IPS DF 6.9 (cell line): ENCODE measurements around the gene POLR3B.

Source experiments
- DNase-seq: peaks from one replicate; pipeline ENCODE4 v3.0.0-alpha.2; 2013; ENCODE audit warnings: low read depth, low spot score
- H3K27ac ChIP-seq: one replicate; pipeline ENCODE4 v1.5.1; 2013; ENCODE audit warnings: low read length, control low read depth
- H3K27me3 ChIP-seq: 2 replicates; pipeline ENCODE4 v1.6.1; 2013; ENCODE audit warnings: mild to moderate bottlenecking, low read length; ENCODE audit not compliant: control insufficient read depth, insufficient read depth
- H3K36me3 ChIP-seq: 2 replicates; pipeline ENCODE4 v1.6.1; 2013; ENCODE audit warnings: low read length; ENCODE audit not compliant: control insufficient read depth, insufficient read depth
- H3K4me1 ChIP-seq: 2 replicates; pipeline ENCODE4 v1.6.1; 2013; ENCODE audit warnings: low read length; ENCODE audit not compliant: control insufficient read depth, insufficient read depth
- H3K4me3 ChIP-seq: 2 replicates; pipeline ENCODE4 v1.5.1; 2013; ENCODE audit warnings: mild to moderate bottlenecking, low read length
- H3K9me3 ChIP-seq: 2 replicates; pipeline ENCODE4 v1.6.1; 2013; ENCODE audit warnings: low read length, inconsistent platforms; ENCODE audit not compliant: control insufficient read depth, insufficient read depth
- WGBS: extraction: QIAGEN DNeasy Blood & Tissue Kit; methylation state at CpG from one replicate; pipeline ENCODE4 v1.1.7; 2013; ENCODE audit warnings: mixed read lengths, missing lambda C conversion rate; ENCODE audit not compliant: insufficient read length, insufficient coverage; 5-methylcytosine and 5-hydroxymethylcytosine counted together

The POLR3B gene

DNA sequence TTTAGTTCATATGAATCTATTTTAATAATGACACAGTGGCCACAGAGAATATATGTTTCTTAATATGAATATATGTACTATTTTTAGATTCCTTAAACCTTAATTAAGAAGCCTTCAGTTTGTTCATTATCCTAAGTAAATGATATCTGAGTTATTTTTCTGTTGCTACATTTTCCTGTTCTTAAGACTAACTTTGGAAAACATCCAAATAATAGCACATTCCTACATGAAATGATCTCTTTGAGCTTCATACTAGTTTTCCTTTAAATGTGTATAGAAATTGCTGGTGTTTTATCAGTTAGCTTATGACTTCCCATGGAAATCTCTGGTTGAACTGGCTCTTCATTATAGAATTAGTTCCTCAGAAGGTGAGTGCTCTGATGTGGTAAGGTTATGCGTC, 72.1 kb downstream of the POLR3B start:
- Histone ChIP-seq H3K9me3 (no peaks in the 10 kb centered on the region), H3K36me3 (no peaks in the 10 kb centered on the region), H3K27ac (no peak overlapping the region), H3K4me3 (no peak overlapping the region), H3K27me3 (no peaks in the 10 kb centered on the region), H3K4me1 (no peaks in the 10 kb centered on the region)
- DNase-seq: no peak
- no CpG with 5 or more reads among the region's 1 CpG for WGBS

DNA sequence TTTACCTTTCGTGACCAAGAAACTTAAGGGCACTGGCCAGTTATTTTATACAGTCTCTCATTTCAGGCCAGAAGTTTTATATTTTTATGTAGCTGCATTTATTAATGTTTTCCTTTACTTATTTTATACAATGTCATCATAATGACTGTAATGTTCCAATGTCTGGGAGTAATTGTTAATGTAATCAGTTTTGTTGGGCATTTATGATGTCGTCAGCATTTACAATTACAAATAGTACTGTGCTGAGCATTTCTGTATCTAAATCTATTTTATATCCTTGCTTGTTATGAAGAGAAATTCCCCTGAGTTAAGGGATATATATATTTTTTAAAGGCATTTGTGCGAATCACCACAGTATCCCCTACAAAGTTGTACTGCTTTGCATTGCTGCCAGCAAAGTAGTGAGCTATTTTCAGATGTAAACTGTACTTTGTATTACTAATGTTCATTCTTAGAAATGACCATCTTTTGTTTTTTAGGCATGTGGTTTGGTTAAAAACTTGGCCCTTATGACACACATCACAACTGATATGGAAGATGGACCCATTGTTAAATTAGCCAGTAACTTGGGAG, 74.4 kb downstream of the POLR3B start:
- Histone ChIP-seq H3K4me3 (no peak overlapping the region), H3K36me3 (no peaks in the 10 kb centered on the region), H3K27ac (no peak overlapping the region), H3K27me3 (no peaks in the 10 kb centered on the region), H3K4me1 (no peaks in the 10 kb centered on the region), H3K9me3 (no peaks in the 10 kb centered on the region)
- no CpG with 5 or more reads among the region's 3 CpGs for WGBS
- no peak for DNase-seq

DNA sequence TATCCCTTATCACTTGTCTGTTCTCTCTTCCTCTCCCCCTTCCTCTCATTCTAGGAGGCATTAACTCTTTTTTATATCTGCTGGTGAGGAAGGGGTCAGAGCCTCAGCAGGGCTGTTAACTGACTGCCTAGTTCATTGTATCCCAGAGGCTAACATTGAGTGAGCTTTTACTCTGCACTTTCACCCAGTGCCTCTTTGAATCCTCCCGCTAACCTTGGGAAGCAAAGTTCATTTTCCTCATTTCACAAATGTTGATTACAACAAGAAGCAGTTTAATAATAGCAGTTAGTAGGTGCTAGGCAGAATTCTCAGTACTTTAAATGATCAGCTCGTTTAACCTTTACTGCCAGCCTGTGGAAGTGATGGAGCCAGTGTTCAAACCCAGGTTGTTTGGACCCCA, 75.5 kb downstream of the POLR3B start:
- no CpG with 5 or more reads among the region's 2 CpGs for WGBS
- Histone ChIP-seq H3K4me3 (no peak overlapping the region), H3K27me3 (no peaks in the 10 kb centered on the region), H3K36me3 (no peaks in the 10 kb centered on the region), H3K27ac (no peak overlapping the region), H3K4me1 (no peaks in the 10 kb centered on the region), H3K9me3 (no peaks in the 10 kb centered on the region)
- no peak for DNase-seq

DNA sequence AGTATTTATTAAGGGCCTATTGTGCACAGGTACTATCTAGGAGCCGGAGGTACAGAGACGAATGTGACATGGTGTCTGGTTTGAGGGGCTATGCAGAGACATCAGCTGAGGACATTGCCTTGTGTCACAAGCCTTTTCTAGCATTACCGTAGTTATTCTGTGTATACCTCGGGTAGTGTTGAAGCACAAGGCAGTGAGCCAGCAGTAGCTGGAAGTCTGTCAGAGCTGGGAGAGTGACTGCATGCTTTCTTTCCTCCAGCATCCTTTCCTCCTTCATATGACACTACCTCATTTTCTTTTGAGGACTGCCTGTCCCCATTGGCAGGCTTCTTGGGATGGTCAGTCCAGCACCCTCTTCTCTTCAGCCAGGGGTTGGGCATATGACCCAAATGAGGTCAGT, 77.0 kb downstream of the POLR3B start:
- H3K27me3 ChIP-seq: no peaks in the 10 kb centered on the region
- no peaks in the 10 kb centered on the region for H3K9me3 ChIP-seq
- no peaks in the 10 kb centered on the region for H3K4me1 ChIP-seq
- no CpG with 5 or more reads among the region's 4 CpGs for WGBS
- no peak overlapping the region for H3K4me3 ChIP-seq
- DNase-seq: no peak
- H3K36me3 ChIP-seq: no peaks in the 10 kb centered on the region
- H3K27ac ChIP-seq: no peak overlapping the region

DNA sequence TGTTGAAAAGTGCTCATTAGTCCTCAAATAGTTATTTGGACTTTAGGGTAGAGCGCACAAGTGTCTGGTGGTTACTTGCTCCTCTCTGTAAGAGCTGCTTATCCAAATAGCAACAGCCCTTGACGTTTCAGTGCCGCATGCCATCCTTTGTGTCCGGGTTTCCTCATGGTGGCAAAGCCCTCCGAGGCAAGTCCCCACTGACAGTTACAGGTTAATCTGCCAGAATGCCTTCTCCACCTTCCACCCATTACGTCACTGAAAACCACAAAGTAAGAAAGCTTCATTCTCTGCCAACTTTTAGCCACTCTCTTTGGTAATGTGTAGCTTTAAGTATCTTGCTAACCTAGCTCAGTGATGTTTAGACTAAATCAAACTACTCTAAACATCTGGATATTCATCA, 78.6 kb downstream of the POLR3B start:
- no peaks in the 10 kb centered on the region for H3K9me3 ChIP-seq
- H3K27me3 ChIP-seq: no peaks in the 10 kb centered on the region
- WGBS: no CpG with 5 or more reads among the region's 6 CpGs
- no peak overlapping the region for H3K4me3 ChIP-seq
- H3K4me1 ChIP-seq: no peaks in the 10 kb centered on the region
- no peak for DNase-seq
- no peak overlapping the region for H3K27ac ChIP-seq
- H3K36me3 ChIP-seq: no peaks in the 10 kb centered on the region

DNA sequence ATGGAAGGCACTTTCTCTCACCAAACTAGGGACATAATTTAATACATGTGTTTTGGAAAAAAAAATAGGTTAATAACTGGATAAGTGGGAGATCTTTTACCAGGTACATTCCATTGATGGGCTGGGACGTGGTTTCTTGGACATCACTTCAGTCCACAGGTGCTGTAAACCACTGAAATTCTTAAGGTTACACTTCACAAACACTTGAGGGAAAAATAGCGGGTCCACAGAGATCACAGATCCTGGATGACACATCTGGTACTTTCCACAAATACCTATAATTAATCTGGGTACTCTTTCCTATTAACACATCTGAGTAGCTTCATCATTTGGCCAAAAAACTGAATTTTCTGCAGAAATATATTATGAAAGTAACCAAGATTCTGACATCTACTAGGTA, 85.0 kb downstream of the POLR3B start:
- WGBS: no CpG with 5 or more reads among the region's 2 CpGs
- Histone ChIP-seq H3K36me3 (no peaks in the 10 kb centered on the region), H3K4me1 (no peaks in the 10 kb centered on the region), H3K27me3 (no peaks in the 10 kb centered on the region), H3K9me3 (no peaks in the 10 kb centered on the region), H3K4me3 (no peak overlapping the region), H3K27ac (no peak overlapping the region)
- DNase-seq: no peak

DNA sequence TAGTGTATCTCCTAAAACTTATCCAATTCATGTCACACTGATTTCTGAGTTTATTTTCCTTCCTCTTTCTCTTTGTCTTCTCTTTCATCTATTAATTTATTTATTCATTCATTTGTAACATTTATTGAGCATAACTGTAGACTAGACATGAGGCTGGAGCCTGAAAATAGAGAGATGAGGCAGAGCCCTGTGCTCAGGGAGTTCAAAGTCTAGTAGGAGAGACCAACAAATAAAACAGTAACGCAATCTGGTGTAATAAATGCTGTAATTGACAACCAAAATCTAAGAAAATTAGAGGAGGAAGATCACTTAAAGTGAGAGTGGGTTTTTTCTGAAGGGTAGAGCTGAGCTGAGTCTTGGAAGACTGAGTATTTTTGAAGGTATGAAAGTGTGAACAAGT, 87.5 kb downstream of the POLR3B start:
- Histone ChIP-seq H3K4me1 (no peaks in the 10 kb centered on the region), H3K4me3 (no peak overlapping the region), H3K36me3 (no peaks in the 10 kb centered on the region), H3K27ac (no peak overlapping the region), H3K27me3 (no peaks in the 10 kb centered on the region), H3K9me3 (no peaks in the 10 kb centered on the region)
- no peak for DNase-seq
- WGBS: no CpG with 5 or more reads among the region's 1 CpG

DNA sequence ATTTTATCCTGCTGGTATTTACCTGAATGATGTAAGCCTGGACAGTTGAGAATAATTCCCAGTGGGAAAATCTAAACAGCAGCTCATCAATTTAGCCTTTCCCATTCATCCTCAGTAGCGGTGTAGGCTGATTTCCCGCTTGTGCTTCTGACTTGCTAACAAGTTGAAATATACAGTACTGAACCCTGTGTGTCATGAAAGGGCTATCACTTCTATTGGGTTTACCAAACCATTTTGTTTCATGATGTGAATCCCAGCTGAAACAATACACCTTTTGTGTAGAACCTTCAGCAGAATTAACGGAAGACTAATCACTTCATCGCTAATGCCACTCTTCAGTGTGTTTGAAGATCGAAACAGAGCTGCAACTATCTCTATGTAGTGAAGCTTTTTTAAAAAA, 88.4 kb downstream of the POLR3B start:
- DNase-seq: no peak
- H3K36me3 ChIP-seq: no peaks in the 10 kb centered on the region
- H3K27ac ChIP-seq: no peak overlapping the region
- H3K4me3 ChIP-seq: no peak overlapping the region
- H3K9me3 ChIP-seq: no peaks in the 10 kb centered on the region
- no peaks in the 10 kb centered on the region for H3K27me3 ChIP-seq
- no CpG with 5 or more reads among the region's 5 CpGs for WGBS
- no peaks in the 10 kb centered on the region for H3K4me1 ChIP-seq

DNA sequence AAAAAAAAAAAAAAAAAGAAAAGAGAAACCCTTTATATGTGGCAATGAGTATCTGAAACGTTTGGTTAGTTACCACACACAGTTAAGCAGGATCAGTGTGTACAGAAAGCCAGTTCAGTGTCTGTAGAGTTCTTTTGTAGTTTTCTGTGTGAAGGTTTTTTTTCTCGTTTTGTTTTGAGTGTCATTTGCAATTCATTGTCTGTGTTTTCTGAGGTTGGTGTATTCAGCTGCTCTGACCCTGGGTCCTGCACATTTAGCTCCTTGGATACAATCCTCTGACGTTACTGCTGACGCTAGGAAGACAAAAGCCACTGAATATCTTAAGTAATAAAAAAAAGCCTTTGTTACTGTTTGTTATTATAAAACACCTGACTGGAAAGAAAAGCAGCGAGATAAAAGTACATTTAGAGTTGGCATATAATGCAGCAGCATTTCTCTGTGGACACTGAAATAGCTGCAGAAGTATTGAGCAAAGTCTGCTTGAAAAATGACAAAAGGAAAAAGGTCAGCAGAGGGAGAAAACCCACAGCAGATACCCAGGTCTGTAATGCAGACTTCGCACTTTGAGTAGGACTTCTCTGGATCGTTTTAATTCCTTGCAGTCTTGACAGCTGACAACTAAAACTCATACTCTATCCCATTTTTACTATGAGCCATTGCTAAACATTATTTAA, 89.0 kb downstream of the POLR3B start:
- DNase-seq: no peak
- H3K9me3 ChIP-seq: no peaks in the 10 kb centered on the region
- no peak overlapping the region for H3K27ac ChIP-seq
- no CpG with 5 or more reads among the region's 7 CpGs for WGBS
- H3K27me3 ChIP-seq: no peaks in the 10 kb centered on the region
- H3K4me3 ChIP-seq: no peak overlapping the region
- no peaks in the 10 kb centered on the region for H3K36me3 ChIP-seq
- no peaks in the 10 kb centered on the region for H3K4me1 ChIP-seq

DNA sequence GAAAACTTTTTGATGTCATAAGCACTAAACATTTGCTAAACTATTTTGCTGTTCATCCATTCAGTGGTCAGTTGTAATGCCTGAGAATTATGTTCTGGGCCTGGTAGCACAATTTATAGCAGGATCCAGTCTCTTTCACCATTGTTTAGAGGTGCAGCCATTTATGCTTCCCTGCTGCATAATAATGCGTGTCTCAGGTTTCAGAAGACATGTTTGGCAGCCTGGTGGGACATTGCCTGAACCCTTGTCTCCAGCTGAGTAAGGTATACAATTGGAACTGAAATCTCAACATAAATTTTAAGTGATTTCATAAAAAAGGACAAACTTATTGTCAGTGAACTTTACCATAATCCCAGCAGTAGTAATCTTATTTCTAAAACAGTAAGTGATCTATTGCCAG, 94.8 kb downstream of the POLR3B start:
- no peak overlapping the region for H3K27ac ChIP-seq
- H3K27me3 ChIP-seq: no peaks in the 10 kb centered on the region
- H3K4me3 ChIP-seq: no peak overlapping the region
- no CpG with 5 or more reads among the region's 1 CpG for WGBS
- no peaks in the 10 kb centered on the region for H3K9me3 ChIP-seq
- no peaks in the 10 kb centered on the region for H3K4me1 ChIP-seq
- peak; percentile 1 for DNase-seq
- H3K36me3 ChIP-seq: no peaks in the 10 kb centered on the region

DNA sequence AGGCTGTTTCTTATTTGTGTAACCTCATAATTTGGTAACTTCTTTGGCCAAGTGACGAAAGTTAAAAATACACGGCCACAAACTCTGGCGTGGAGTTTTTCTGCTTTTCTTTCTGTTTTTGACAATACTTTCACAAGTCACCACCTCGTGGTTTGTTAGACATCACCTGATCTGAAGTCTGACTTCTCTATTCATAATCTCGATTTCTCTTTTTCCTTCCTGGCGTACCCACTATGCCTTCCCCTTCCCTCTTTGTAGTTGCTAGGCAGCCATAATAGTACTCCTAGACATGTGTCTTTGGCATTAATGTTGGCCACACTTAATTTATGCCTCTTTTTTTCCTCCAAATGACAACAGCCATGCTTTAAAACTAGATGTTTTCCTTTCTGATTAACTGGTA, 97.6 kb downstream of the POLR3B start:
- no peak for DNase-seq
- no peaks in the 10 kb centered on the region for H3K9me3 ChIP-seq
- WGBS: no CpG with 5 or more reads among the region's 6 CpGs
- H3K27me3 ChIP-seq: no peaks in the 10 kb centered on the region
- H3K4me3 ChIP-seq: no peak overlapping the region
- no peak overlapping the region for H3K27ac ChIP-seq
- no peaks in the 10 kb centered on the region for H3K36me3 ChIP-seq
- no peaks in the 10 kb centered on the region for H3K4me1 ChIP-seq
